ENCODE measurements around the gene HLCS. TPM values are rescaled to one million over a fixed set of nuclear protein-coding genes. Genes with fewer than 3 reads are reported as not detected.

HLCS gene
- total RNA-seq, 1 donor from 2014 or later: 10.3 TPM

DNA sequence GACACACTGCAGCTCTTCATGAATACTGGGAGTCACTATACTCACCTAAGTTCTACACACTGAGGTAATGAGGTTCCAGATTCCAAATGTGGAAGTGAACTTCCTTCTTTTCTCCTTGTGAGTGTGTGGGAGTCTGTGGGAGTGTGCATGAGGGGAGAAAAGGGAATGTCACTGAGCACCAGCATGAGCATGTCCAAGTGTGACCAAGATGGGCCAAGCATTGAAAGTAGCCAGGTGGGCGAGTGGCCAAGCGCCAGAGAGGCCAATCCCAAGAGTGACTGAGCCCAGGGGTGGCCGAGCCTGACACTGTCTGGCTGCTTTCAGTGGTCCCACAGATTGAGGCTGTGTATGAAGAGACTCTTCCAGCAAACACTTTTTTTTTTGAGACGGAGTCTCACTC, 132.3 kb downstream of the HLCS start:
- H3K4me1 ChIP-seq: peaks cover 15% of the 10 kb centered on the region
- H3K27me3 ChIP-seq: no peaks in the 10 kb centered on the region
- no peak overlapping the region for H3K4me3 ChIP-seq
- intact Hi-C loops (cut with DNase I): no loop called here
- H3K27ac ChIP-seq: no peak overlapping the region
- TF ChIP-seq POLR2A (IDR thresholded peaks at IDR 0.05): no peak
- no peak for TF ChIP-seq CTCF (IDR thresholded peaks at IDR 0.05)
- no peak for TF ChIP-seq POLR2AphosphoS5 (IDR thresholded peaks at IDR 0.05; ENCODE audit: insufficient read depth in 1 of 2, low read depth in 1 of 2)
- H3K9me3 ChIP-seq: no peaks in the 10 kb centered on the region
- DNase-seq (ENCODE audit: extremely low spot score in 2 of 2): no peak
- H3K36me3 ChIP-seq: no peaks in the 10 kb centered on the region

DNA sequence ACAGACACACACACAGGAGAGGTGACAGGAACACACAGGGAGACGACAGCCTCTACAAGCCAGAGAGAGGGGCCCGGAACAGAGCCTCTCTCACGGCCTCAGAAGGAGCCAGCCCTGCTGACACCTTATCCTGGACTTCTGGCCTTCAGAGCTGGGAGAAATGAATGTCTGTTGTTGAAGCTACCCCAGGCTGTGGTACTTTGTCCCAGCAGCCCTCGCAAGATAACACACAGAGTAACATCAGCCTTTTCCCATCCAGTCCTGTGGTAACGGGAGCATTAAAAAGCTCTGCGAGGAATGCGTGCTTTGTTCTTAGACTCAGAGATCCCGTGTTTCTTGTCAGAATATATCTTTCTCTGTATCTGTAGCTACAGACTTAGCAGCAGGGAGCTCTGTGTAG, 136.4 kb downstream of the HLCS start:
- Histone ChIP-seq H3K27ac (no peak overlapping the region), H3K4me3 (no peak overlapping the region), H3K4me1 (peaks cover 5% of the 10 kb centered on the region), H3K27me3 (no peaks in the 10 kb centered on the region), H3K9me3 (no peaks in the 10 kb centered on the region), H3K36me3 (no peaks in the 10 kb centered on the region)
- intact Hi-C loops (cut with DNase I): no loop called here
- TF ChIP-seq CTCF (IDR thresholded peaks at IDR 0.05): no peak
- no peak for TF ChIP-seq POLR2AphosphoS5 (IDR thresholded peaks at IDR 0.05; ENCODE audit: insufficient read depth in 1 of 2, low read depth in 1 of 2)
- TF ChIP-seq POLR2A (IDR thresholded peaks at IDR 0.05): no peak
- DNase-seq (ENCODE audit: extremely low spot score in 2 of 2): no peak

- no peaks in the 10 kb centered on the region for H3K27me3 ChIP-seq
- no peak for TF ChIP-seq POLR2A (IDR thresholded peaks at IDR 0.05)
- no peak for TF ChIP-seq POLR2AphosphoS5 (IDR thresholded peaks at IDR 0.05; ENCODE audit: insufficient read depth in 1 of 2, low read depth in 1 of 2)
- no peak for TF ChIP-seq CTCF (IDR thresholded peaks at IDR 0.05)
- intact Hi-C loops (cut with DNase I): no loop called here
- H3K36me3 ChIP-seq: no peaks in the 10 kb centered on the region
- no peaks in the 10 kb centered on the region for H3K9me3 ChIP-seq
- H3K27ac ChIP-seq: no peak overlapping the region
- DNase-seq (ENCODE audit: extremely low spot score in 2 of 2): no peak
- no peaks in the 10 kb centered on the region for H3K4me1 ChIP-seq
- no peak overlapping the region for H3K4me3 ChIP-seq
Observed at GRCh38 chr21:36828891-36829515, 137.5 kb downstream of the HLCS start.

DNA sequence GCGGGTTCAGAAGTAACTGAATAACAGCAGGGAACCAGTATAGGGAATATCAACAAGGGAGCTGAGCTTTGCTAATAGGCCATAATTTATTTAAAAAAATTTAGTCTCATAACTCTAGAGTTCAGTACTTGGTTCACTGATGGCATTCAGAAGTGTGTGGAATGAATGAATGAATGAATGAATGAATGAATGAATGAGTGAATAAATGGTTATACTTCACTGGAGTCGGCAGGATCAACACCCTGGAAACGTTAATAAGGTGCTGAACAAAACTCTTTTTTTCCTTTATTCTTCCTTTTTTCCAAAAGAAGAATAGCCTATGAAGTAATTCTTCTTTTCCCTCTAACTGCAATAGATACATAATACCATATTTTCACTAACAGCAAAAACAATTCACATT, 138.3 kb downstream of the HLCS start:
- Histone ChIP-seq H3K4me1 (no peaks in the 10 kb centered on the region), H3K4me3 (no peak overlapping the region), H3K9me3 (no peaks in the 10 kb centered on the region), H3K27ac (no peak overlapping the region), H3K36me3 (no peaks in the 10 kb centered on the region), H3K27me3 (no peaks in the 10 kb centered on the region)
- DNase-seq (ENCODE audit: extremely low spot score in 2 of 2): no peak
- TF ChIP-seq POLR2A (IDR thresholded peaks at IDR 0.05) (no peak), POLR2AphosphoS5 (IDR thresholded peaks at IDR 0.05; ENCODE audit: insufficient read depth in 1 of 2, low read depth in 1 of 2) (no peak), CTCF (IDR thresholded peaks at IDR 0.05) (no peak)
- intact Hi-C loops (cut with DNase I): no loop called here

DNA sequence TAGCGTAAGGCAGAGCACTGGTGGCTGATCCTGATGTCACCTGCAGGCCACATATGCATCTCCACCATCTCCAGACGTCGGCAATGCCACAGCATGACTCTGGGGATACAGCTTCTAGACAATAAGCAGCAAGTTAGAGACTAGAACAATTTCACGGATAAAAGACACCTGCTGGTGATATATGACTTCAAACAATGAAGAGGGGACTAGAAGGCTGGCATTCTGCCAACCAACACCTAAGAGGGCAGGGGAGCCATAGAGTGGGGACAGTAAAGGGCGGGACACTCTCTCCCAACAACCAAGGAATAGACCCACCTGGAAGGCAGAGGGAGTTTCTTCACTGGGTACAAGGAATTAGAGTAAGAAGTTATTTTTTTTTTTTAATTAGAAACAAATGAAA, 140.8 kb downstream of the HLCS start:
- DNase-seq (ENCODE audit: extremely low spot score in 2 of 2): no peak
- no peak for TF ChIP-seq POLR2AphosphoS5 (IDR thresholded peaks at IDR 0.05; ENCODE audit: insufficient read depth in 1 of 2, low read depth in 1 of 2)
- no peak for TF ChIP-seq POLR2A (IDR thresholded peaks at IDR 0.05)
- no peak for TF ChIP-seq CTCF (IDR thresholded peaks at IDR 0.05)
- Histone ChIP-seq H3K4me1 (no peaks in the 10 kb centered on the region), H3K4me3 (no peak overlapping the region), H3K36me3 (no peaks in the 10 kb centered on the region), H3K27me3 (no peaks in the 10 kb centered on the region), H3K27ac (no peak overlapping the region), H3K9me3 (no peaks in the 10 kb centered on the region)
- intact Hi-C loops (cut with DNase I): no loop called here
